Measurements from ENCODE around the gene KCNJ6. TPM values are rescaled to one million over a fixed set of nuclear protein-coding genes. Genes with fewer than 3 reads are reported as not detected.

The KCNJ6 gene
- total RNA-seq, 1 experiment from 2014 or later = not detected

- no peak overlapping the region for H2AFZ ChIP-seq (ENCODE audit: low read depth, low read length, poor library complexity, severe bottlenecking)
- BruUV-seq (replicated peaks) = no TSS peak
- DNase-seq (ENCODE audit: low read depth, low spot score) (no peak), ATAC-seq (no peak)
- TF ChIP-seq POLR2A (IDR thresholded peaks at IDR 0.05; ENCODE audit: borderline replicate concordance, extremely low read depth, insufficient read depth, insufficient read length) (no peak), ZNF274 (IDR thresholded peaks at IDR 0.05; ENCODE audit: low read depth, low read length) (no peak), REST (IDR thresholded peaks at IDR 0.05; ENCODE audit: low read depth) (no peak), RAD21 (IDR thresholded peaks at IDR 0.05; ENCODE audit: low read depth) (no peak), YY1 (IDR thresholded peaks at IDR 0.05; ENCODE audit: extremely low read depth, insufficient replicate concordance, low read depth, low read length) (no peak), ZFX (IDR thresholded peaks at IDR 0.05) (no peak), JUND (IDR thresholded peaks at IDR 0.05) (no peak), TCF7L2 (IDR thresholded peaks at IDR 0.05; ENCODE audit: borderline replicate concordance, extremely low read depth, insufficient read depth, insufficient read length) (no peak), FOSL1 (IDR thresholded peaks at IDR 0.05; ENCODE audit: low read depth) (no peak), CBX3 (IDR thresholded peaks at IDR 0.05; ENCODE audit: low read depth) (no peak), SP1 (IDR thresholded peaks at IDR 0.05; ENCODE audit: low read depth) (no peak), SIN3A (IDR thresholded peaks at IDR 0.05; ENCODE audit: low read depth) (no peak), ELF1 (IDR thresholded peaks at IDR 0.05; ENCODE audit: borderline replicate concordance, low read depth) (no peak)
- no peak overlapping the region for H3K4me2 ChIP-seq (ENCODE audit: low read length)
- H3K4me1 ChIP-seq (ENCODE audit: control insufficient read depth in 1 of 2, insufficient read depth in 2 of 2, low read length in 2 of 2) = peaks cover 0 to 8% of the 10 kb centered on the region in 2 experiments; a peak in 1 of 4 replicates
- no peaks in the 10 kb centered on the region for H3K79me2 ChIP-seq (ENCODE audit: insufficient read depth, low read length)
- no peaks in the 10 kb centered on the region for H3K9me3 ChIP-seq (ENCODE audit: control insufficient read depth in 1 of 2, insufficient read depth in 1 of 2, low read depth in 1 of 2, low read length in 2 of 2)
- no peak overlapping the region for H3K27ac ChIP-seq (ENCODE audit: low read depth, low read length)
- RAD21 ChIA-PET (ENCODE audit: low non-redundant PET in 1 of 2, low total read pairs in 2 of 2, uncharacterized antibody in 2 of 2, unreplicated experiment in 2 of 2) = no interaction called here
- no peaks in the 10 kb centered on the region for H3K9me2 ChIP-seq (ENCODE audit: insufficient read depth)
- intact Hi-C loops (cut with micrococcal nuclease) = no loop called here
- H3K9ac ChIP-seq (ENCODE audit: low read length) = no peak overlapping the region
- no peaks in the 10 kb centered on the region for H4K20me1 ChIP-seq (ENCODE audit: insufficient read depth)
- POLR2A ChIA-PET = no interaction called here
- no peaks in the 10 kb centered on the region for H3K36me3 ChIP-seq (ENCODE audit: control insufficient read depth in 1 of 2, insufficient read depth in 2 of 2, low read length in 2 of 2)
- H3K27me3 ChIP-seq (ENCODE audit: insufficient read depth, low read length) = peaks cover 14% of the 10 kb centered on the region; the same call in 1 of the 2 replicates
- CTCF ChIA-PET = interaction anchor here (0.6 to 1.8 kb wide), 6 partner anchors 11 to 682 kb away, joined by 3 to 9 read pairs (median 5); no protein-coding TSS in a partner anchor
- H3K4me3 ChIP-seq (replicated peaks in 1 of 2; ENCODE audit: low read depth in 1 of 2, low read length in 2 of 2) = no peak overlapping the region
Measured at GRCh38 chr21:37673801-37674575, 242.3 kb downstream of the KCNJ6 start.

Data from HCT116 (cell line).